ENCODE measurements around the gene GRB14.
"Not testable (repeated sequence)": the region's sequence is repeated elsewhere in the genome, so short reads cannot be mapped to it uniquely, and the experiment has no call there.

Gene GRB14

GRCh38 chr2:164485541-164485940, 135.7 kb downstream of the GRB14 start:
- DNase-seq = no peak

DNA sequence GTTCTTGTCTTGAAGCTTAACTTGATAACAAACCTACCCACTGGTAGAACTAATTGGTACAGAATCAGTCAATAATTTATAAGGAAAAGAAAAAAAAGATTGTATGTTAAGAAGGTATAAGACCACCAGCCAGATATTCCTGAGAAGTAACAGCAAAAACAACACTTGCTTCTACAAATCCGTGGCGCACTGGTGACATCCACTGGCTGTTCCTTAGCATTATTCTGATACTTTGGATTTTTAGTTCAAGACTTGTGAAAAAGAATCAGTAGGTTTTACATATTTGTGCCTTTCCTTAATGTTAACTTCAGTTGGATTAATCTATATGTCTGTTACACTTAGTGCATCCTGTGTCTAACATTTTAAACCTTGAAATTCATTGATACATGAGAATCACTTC, 141.8 kb downstream of the GRB14 start:
- no peak for DNase-seq

GRCh38 chr2:164478205-164478604, 143.1 kb downstream of the GRB14 start:
- DNase-seq = no peak

- DNase-seq = no peak
Observed at GRCh38 chr2:164474873-164475272, 146.4 kb downstream of the GRB14 start.

DNA sequence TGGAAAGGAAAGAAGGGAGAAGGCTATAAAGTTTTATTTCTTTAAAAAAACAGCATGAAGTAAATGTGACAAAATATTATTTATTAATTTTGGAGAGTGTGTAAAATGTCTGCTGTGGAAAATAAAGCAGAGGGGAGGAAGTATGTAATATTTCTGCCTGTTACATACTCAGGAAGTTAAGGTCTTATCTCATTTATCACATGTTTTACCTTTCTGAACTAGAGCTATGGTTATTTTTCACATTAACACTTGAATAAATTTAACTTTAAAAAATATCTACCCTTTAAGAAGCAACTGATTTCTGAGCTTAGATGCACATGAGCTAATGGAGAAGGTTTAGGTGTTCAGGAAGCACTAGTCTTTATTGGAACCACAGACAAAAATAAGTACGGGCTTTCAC, 148.3 kb downstream of the GRB14 start:
- no peak for DNase-seq

DNA sequence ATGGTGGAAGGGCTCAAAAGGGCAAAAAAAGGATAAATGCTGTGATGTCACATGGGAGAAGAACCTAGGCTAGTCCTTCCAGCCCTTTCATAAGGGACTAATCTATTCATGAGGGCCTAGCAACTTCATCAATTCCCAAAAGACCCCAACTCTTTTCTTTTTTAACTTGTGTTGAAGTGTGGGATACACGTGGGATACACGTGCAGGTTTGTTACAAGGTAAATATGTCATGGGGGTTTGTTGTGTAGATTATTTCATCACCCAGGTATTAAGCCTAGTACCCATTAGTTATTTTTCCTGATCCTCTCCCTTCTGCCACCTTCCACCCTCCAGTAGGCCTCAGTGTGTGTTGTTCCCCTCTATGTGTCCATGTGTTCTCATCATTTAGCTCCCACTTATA, 156.2 kb downstream of the GRB14 start:
- not testable (repeated sequence) for DNase-seq

GRCh38 chr2:164464376-164464775, 156.9 kb downstream of the GRB14 start:
- DNase-seq = no peak

DNA sequence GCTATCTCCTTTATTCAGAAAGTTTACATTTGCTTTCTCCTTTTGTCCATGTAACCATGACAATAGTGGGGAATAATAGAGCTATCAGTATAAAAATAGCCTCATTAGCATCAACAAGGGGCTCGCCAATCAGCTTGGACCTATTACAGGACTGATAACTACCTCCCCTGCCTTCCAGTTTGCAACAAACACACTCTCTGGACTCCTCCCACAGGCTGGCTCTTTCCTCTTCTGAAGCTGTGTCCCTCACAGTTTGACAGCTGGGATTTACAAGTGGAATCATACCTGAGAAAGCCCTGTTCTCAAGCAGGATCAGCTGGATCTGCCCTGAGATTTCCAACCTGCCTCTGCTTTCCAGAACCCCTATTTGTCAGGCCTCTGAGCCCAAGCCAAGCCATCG, 162.5 kb downstream of the GRB14 start:
- DNase-seq = no peak

DNA sequence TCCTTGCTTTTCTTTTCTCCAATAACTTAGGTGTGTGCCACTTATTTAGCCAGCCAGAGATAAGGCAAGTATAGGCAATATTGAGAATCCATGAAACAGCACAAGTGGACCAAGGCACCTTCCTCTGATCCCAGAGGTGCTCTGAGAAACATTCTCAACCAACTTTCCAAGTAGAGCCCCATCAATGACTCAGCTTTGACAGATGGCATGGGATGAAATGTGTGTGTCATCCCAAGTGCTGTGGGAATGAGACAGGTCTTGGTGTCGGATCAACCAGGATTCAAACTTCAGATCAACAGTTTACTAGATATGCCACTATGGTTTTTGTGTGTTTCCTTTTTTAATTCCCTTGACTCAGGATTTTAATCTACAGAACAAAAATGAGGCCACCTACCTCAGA, 164.0 kb downstream of the GRB14 start:
- DNase-seq = no peak

DNA sequence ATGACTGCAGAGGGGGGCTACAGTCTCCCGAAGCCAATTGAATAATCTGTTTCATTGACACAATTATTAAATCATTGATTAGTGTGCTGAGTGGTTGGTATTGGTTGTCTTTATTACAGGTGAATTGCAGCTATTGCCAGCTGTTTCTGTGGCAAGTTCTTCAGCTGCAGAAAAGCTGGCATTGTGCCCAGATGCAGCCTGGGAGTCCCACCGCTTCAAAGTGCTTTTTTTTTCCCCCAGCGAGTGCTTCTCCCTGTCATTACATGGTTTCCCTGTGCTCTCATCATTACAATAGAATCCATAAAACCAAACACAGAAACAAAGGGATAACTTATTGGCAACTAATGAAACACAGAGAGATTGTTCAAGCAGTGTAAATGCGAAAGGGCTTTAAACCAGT, 164.7 kb downstream of the GRB14 start:
- DNase-seq = no peak

GRCh38 chr2:164453656-164454305, 167.5 kb downstream of the GRB14 start:
- DNase-seq = no peak

DNA sequence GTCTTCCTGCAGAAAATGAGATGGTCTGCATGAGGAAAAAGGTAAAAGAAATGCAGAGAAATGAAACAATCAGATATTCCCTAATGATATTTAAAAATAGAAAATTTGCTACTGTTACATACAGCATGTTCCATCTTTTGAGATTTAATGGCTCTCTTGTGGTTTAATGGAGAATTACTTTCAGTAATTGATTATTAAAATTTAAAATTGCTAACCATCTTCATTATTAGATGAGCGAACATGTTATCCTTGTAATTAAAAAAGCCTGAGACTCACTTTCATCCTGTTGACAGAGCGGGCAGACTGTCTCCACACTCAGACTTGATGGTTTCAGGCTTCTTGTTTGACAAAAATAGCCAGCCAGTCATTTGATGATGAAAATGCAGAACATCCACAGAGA, 171.0 kb downstream of the GRB14 start:
- no peak for DNase-seq

- no peak for DNase-seq
Observed at GRCh38 chr2:164449706-164450105, 171.6 kb downstream of the GRB14 start.

DNA sequence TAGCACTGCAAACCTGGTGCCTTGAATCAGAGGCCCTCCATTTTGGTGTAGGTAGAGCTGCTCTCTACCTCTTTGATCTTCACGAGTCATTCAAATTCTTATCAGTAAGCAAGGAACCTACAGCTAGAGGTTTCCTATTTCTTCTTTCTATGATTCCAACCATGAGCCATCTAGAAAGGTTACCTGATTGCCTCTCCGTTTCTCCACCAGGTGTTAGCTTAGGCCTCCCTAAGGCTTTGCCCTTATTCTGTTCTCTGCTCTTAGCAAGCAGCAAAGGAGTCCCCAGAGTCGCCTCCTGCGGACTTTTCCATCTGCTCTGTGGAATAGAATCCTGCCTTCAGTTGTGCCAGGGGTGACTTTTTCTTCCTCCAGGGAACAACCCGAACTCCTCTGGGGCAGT, 173.6 kb downstream of the GRB14 start:
- no peak for DNase-seq

Data from stimulated activated CD4-positive, alpha-beta T cell treated with anti-CD3 and anti-CD28 coated beads, Interleukin-4, amount 100 ng/mL, for 24 hours (primary cell).